HCEC 1CT (cell line): ENCODE data around the gene WDHD1.
"Not testable (repeated sequence)": the region's sequence is repeated elsewhere in the genome, so short reads cannot be mapped to it uniquely, and the experiment has no call there.

Source experiments
- DNase-seq: peaks from one replicate; pipeline ENCODE4 v3.0.0-alpha.2; 2017

The WDHD1 gene

GRCh38 chr14:55026793-55027561, at the start of gene WDHD1, which contains the start of gene SOCS4:
WDHD1 (minus strand) TSS chr14:55027099; CDS start chr14:55026787, 312 bp downstream.
SOCS4 (plus strand) TSS chr14:55027236; CDS start chr14:55043042, 15,806 bp downstream.
- DNase-seq: peak; percentile 91

GRCh38 chr14:55075628-55076175, 48.8 kb upstream of the WDHD1 start:
- no peak for DNase-seq

GRCh38 chr14:55074662-55075061, 47.8 kb upstream of the WDHD1 start:
- DNase-seq: no peak

- peak; percentile 57 for DNase-seq
Observed at GRCh38 chr14:55073856-55074255, 47.0 kb upstream of the WDHD1 start.

GRCh38 chr14:55071870-55072640, 45.2 kb upstream of the WDHD1 start:
- peak; percentile 83 for DNase-seq

GRCh38 chr14:55070981-55071411, 44.1 kb upstream of the WDHD1 start:
- DNase-seq: no peak

GRCh38 chr14:55066223-55066622, 39.3 kb upstream of the WDHD1 start:
- DNase-seq: no peak

- DNase-seq: no peak
Observed at GRCh38 chr14:55065411-55065810, 38.5 kb upstream of the WDHD1 start.

- DNase-seq: not testable (repeated sequence)
Observed at GRCh38 chr14:55064896-55065295, 38.0 kb upstream of the WDHD1 start.

- no peak for DNase-seq
Observed at GRCh38 chr14:55062517-55063351, 35.8 kb upstream of the WDHD1 start.

- DNase-seq: no peak
Observed at GRCh38 chr14:55059333-55059732, 32.4 kb upstream of the WDHD1 start.

- DNase-seq: no peak
Observed at GRCh38 chr14:55057919-55058318, 31.0 kb upstream of the WDHD1 start.

- DNase-seq: no peak
Observed at GRCh38 chr14:55054098-55054497, 27.2 kb upstream of the WDHD1 start.

GRCh38 chr14:55053500-55053899, 26.6 kb upstream of the WDHD1 start:
- DNase-seq: no peak

- no peak for DNase-seq
Observed at GRCh38 chr14:55053018-55053417, 26.1 kb upstream of the WDHD1 start.

GRCh38 chr14:55052269-55052930, 25.5 kb upstream of the WDHD1 start:
- DNase-seq: no peak

GRCh38 chr14:55051423-55052268, 24.7 kb upstream of the WDHD1 start, which contains the start of gene MAPK1IP1L:
MAPK1IP1L (plus strand) TSS chr14:55051647; CDS start chr14:55061684, 10,037 bp downstream.
- peak; percentile 90 for DNase-seq

- no peak for DNase-seq
Observed at GRCh38 chr14:55051165-55051422, 24.2 kb upstream of the WDHD1 start.

- DNase-seq: no peak
Observed at GRCh38 chr14:55048900-55049436, 22.1 kb upstream of the WDHD1 start.

GRCh38 chr14:55047301-55048053, 20.6 kb upstream of the WDHD1 start:
- no peak for DNase-seq
